Tibial artery (tissue), 4 donors: Measurements from ENCODE around the gene YWHAE.
"Not testable (repeated sequence)": the region's sequence is repeated elsewhere in the genome, so short reads cannot be mapped to it uniquely, and the experiment has no call there.

ENCODE experiments used
- DNase-seq, 2 donors: peaks; one replicate each; pipeline ENCODE4 v3.0.0-alpha.2; 2019
- H3K27ac ChIP-seq, 2 donors: fragments of 200-600 bp; sonication (generic) in 1 of 2; 1 replicate in 1 of 2; 2 replicates in 1 of 2; pipeline ENCODE4 v1.5.1; 2018 to 2019; ENCODE audit warnings: mild to moderate bottlenecking in 1 of 2
- H3K27me3 ChIP-seq, 2 donors: fragments of 200-600 bp; sonication (generic) in 1 of 2; one replicate each; pipeline versions ENCODE4 v1.5.1 to v1.6.0; 2016 to 2019
- H3K36me3 ChIP-seq, 3 donors: fragments of 200-600 bp; sonication (generic) in 2 of 3; one replicate each; pipeline ENCODE4 v1.5.1; 2016 to 2019; ENCODE audit warnings: mild to moderate bottlenecking in 2 of 3
- H3K4me1 ChIP-seq, 4 donors: fragments of 200-600 bp; sonication (generic) in 2 of 4; 1 replicate in 3 of 4; 2 replicates in 1 of 4; pipeline ENCODE4 v1.5.1; 2016 to 2019
- H3K4me3 ChIP-seq, 2 donors: fragments of 200-600 bp; sonication (generic) in 1 of 2; 1 replicate in 1 of 2; 2 replicates in 1 of 2; pipeline ENCODE4 v1.5.1; 2018 to 2019; ENCODE audit warnings: mild to moderate bottlenecking in 2 of 2
- H3K9me3 ChIP-seq, 3 donors: fragments of 200-600 bp; sonication (generic) in 1 of 3; one replicate each; pipeline ENCODE4 v1.5.1; 2016 to 2019
- intact Hi-C: fragments of 100-400 bp; cut with DNase I; formaldehyde crosslinking; loops from one replicate; pipeline ENCODE4 v1.15.0; 2023; ENCODE audit warnings: low total_unique reads
- TF ChIP-seq, protein P1 (sequence below), 2 experiments: fragments of 200-600 bp in 1 of 2; fragments of 450-650 bp in 1 of 2; IDR thresholded peaks; one replicate each; pipeline ENCODE4 v1.5.1; 2017 to 2019; ENCODE audit warnings: antibody characterized with exemption in 2 of 2, mild to moderate bottlenecking in 1 of 2, moderate library complexity in 1 of 2

The YWHAE gene

DNA sequence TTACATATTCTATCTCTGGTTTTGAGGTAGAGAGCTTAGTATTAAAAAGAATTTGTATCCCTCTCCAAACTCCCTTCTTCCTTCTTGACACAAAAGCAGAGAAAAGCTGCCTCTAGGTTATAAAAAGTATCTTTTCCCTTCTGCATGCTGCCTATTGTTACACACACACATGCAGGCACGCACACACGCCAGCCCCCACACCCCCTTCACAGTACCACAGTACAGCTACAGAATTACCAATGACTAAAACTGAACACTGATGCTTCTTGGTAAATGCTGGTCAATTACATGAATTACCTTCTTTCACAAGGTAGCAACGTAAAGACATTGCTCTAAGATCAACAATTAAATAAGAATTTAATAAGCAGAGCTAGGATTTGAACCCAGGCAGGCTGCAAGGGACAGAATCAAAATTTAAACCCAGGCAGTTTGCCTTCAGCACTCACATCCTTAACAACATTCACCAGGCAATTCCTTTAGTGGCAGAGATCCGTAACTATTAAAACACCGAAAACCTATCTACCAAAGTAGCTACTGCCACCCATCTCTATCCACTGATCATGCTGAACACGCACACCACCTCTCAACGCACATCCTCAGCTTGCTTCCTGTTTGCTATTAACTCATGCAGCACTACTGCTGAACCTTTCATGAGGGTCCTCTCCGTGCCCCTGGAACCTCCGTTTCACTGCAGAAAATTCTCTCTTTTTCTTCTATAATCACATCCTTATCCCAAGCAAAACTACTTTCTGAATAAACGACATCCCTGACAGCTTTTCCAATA lies 37.8 kb downstream of the YWHAE start:
- peaks cover 0 to 77% (median 40%) of the 10 kb centered on the region in 4 donors for H3K4me1 ChIP-seq
- no peak for DNase-seq
- TF ChIP-seq, protein P1, sequence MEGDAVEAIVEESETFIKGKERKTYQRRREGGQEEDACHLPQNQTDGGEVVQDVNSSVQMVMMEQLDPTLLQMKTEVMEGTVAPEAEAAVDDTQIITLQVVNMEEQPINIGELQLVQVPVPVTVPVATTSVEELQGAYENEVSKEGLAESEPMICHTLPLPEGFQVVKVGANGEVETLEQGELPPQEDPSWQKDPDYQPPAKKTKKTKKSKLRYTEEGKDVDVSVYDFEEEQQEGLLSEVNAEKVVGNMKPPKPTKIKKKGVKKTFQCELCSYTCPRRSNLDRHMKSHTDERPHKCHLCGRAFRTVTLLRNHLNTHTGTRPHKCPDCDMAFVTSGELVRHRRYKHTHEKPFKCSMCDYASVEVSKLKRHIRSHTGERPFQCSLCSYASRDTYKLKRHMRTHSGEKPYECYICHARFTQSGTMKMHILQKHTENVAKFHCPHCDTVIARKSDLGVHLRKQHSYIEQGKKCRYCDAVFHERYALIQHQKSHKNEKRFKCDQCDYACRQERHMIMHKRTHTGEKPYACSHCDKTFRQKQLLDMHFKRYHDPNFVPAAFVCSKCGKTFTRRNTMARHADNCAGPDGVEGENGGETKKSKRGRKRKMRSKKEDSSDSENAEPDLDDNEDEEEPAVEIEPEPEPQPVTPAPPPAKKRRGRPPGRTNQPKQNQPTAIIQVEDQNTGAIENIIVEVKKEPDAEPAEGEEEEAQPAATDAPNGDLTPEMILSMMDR (IDR thresholded peaks at IDR 0.05) = no peak
- H3K27me3 ChIP-seq = no peaks in the 10 kb centered on the region
- peaks cover 18 to 53% (median 20%) of the 10 kb centered on the region in 3 donors for H3K36me3 ChIP-seq
- no peak overlapping the region for H3K4me3 ChIP-seq
- H3K9me3 ChIP-seq = no peaks in the 10 kb centered on the region
- H3K27ac ChIP-seq = peak overlapping the region in 1 of 2 donors; percentile 21
- intact Hi-C loops = loop anchor here (10.0 kb wide), 1 partner anchor 83 kb away; no protein-coding TSS in a partner anchor

DNA sequence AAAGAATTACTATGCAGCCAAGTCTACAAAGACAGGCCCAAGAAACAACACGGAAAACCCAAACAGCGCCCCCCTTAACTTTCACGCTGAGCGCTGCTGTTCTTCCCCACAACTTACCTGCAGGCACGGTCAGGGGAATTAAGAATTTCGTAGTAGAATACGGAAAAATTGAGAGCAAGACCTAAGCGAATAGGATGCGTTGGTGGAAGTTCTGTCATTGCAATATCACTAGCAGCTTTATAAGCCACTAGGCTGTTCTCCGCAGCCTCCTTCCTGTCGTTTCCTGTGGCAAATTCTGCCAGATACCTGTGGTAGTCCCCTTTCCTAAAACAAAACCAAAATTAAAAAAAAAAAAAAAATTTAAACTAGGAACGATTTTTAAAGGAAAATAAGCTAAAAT lies 39.0 kb downstream of the YWHAE start:
- peaks cover 22 to 63% (median 27%) of the 10 kb centered on the region in 3 donors for H3K36me3 ChIP-seq
- TF ChIP-seq, protein P1 (IDR thresholded peaks at IDR 0.05) = no peak
- H3K27me3 ChIP-seq = no peaks in the 10 kb centered on the region
- peaks cover 0 to 64% (median 28%) of the 10 kb centered on the region in 4 donors for H3K4me1 ChIP-seq
- no peak for DNase-seq
- H3K27ac ChIP-seq = peak overlapping the region; percentile 11 to 41
- no peaks in the 10 kb centered on the region for H3K9me3 ChIP-seq
- intact Hi-C loops = loop anchor here (10.0 kb wide), 1 partner anchor 84 kb away; no protein-coding TSS in a partner anchor
- no peak overlapping the region for H3K4me3 ChIP-seq

DNA sequence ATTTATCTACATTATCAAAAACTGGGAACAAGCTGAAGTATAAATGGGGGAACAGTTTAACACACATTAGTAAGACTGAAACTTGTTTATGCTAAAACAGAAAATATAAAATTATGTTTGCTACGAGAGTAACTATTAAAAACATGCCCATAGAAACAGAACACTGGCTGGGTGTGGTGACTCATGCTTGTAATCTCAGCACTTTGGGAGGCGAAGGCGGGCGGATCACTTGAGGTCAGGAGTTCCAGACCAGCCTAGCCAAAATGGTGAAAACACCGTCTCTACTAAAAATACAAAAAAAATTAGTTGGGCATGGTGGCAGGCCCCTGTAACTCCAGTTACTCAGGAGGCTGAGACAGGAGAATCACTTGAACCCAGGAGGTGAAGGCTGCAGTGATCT lies 39.7 kb downstream of the YWHAE start:
- peak in 1 of 2 donors; percentile 40 for DNase-seq
- H3K4me1 ChIP-seq = peaks cover 0 to 58% (median 22%) of the 10 kb centered on the region in 4 donors
- peak overlapping the region; percentile 11 to 41 for H3K27ac ChIP-seq
- H3K27me3 ChIP-seq, H3K4me3 ChIP-seq, H3K9me3 ChIP-seq: not testable (repeated sequence)
- peaks cover 28 to 70% (median 33%) of the 10 kb centered on the region in 3 donors for H3K36me3 ChIP-seq
- intact Hi-C loops = loop anchor here (10.0 kb wide), 1 partner anchor 84 kb away; no protein-coding TSS in a partner anchor

DNA sequence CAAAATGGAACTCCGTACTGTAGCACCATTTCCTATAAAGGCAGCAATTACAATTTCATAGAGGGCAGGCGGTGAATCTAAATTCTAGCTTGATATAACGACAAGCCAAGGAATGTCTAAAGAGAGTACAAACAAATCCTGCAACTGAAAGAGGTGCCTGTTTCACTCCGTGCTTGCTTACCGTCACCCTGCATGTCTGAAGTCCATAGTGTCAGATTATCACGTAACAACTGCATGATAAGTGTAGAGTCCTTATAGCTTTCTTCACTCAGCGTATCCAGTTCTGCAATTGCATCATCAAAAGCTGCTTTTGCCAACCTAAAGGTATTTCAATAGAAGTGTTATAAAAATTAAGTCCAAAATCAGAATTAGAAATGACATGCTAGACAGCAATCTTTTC lies 46.0 kb downstream of the YWHAE start:
- H3K36me3 ChIP-seq = peaks cover 55 to 90% (median 55%) of the 10 kb centered on the region in 3 donors

DNA sequence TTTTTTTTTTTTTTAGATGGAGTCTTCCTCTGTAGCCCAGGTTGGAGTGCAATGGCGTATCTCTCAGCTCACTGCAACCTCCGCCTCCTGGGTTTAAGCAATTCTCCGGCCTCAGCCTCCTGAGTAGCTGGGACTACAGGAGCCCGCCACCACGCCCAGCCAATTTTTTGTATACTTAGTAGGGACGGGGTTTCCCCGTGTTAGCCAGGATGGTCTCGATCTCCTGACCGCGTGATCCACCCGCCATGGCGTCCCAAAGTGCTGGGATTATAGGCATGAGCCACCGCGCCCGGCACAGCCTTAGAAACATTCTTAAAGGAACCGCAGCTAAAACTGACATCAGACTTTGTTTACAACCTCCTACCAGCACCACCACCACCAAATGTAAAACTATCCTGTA lies 47.5 kb downstream of the YWHAE start:
- not testable (repeated sequence) for H3K27me3 ChIP-seq

More for the DNA sequence above, 46.0 kb downstream of the YWHAE start:
- H3K4me3 ChIP-seq = no peak overlapping the region
- no peak overlapping the region for H3K27ac ChIP-seq
- H3K9me3 ChIP-seq = no peaks in the 10 kb centered on the region
- no peak for DNase-seq
- H3K27me3 ChIP-seq = no peaks in the 10 kb centered on the region
- TF ChIP-seq, protein P1 (IDR thresholded peaks at IDR 0.05) = no peak
- H3K4me1 ChIP-seq = peaks cover 0 to 3% (median 0%) of the 10 kb centered on the region in 4 donors
- intact Hi-C loops = no loop called here

DNA sequence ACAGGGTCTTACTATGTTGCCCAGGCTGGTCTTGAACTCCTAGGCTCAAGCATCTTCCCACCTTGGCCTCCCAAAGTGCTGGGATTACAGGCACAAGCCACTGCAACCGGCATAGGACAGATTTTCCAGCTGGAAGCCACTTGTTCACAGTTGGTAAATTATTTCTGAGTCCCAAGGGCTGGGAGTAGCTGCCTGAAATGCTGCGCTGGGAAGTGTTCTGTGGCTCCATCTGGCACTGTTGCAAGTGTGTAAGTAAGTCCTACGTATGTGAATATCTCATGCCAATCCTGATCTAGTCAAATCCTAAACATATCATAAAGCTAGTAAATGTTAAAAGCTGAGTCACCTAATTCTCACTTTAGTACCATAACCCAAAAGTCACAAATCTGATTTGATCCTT lies 48.1 kb downstream of the YWHAE start:
- Histone ChIP-seq H3K27ac (no peak overlapping the region), H3K36me3 (peaks cover 53 to 74% (median 55%) of the 10 kb centered on the region in 3 donors), H3K4me1 (peaks cover 0 to 16% (median 5%) of the 10 kb centered on the region in 4 donors), H3K9me3 (no peaks in the 10 kb centered on the region), H3K4me3 (no peak overlapping the region), H3K27me3 (no peaks in the 10 kb centered on the region)
- DNase-seq = no peak
- intact Hi-C loops = no loop called here
- TF ChIP-seq, protein P1 (IDR thresholded peaks at IDR 0.05) = no peak

More for the DNA sequence above, 47.5 kb downstream of the YWHAE start:
- DNase-seq, H3K9me3 ChIP-seq, H3K4me3 ChIP-seq, intact Hi-C loops, H3K27ac ChIP-seq: not testable (repeated sequence)
- peaks cover 53 to 77% (median 55%) of the 10 kb centered on the region in 3 donors for H3K36me3 ChIP-seq
- peaks cover 0 to 10% (median 4%) of the 10 kb centered on the region in 4 donors for H3K4me1 ChIP-seq
